SJCRH30 (cell line): Measurements from ENCODE around the gene HMGCS1. TPM values are rescaled to one million over a fixed set of nuclear protein-coding genes. Genes with fewer than 3 reads are reported as not detected.

ENCODE experiments used
- DNase-seq, 2 experiments: peaks; one replicate each; pipeline ENCODE4 v3.0.0-alpha.2; 2015 to 2020
- H3K27ac ChIP-seq: fragments of 250-450 bp; sonication (Bioruptor Pico); 2 replicates; pipeline ENCODE4 v1.5.1; 2020; ENCODE audit warnings: mild to moderate bottlenecking, moderate library complexity
- H3K27me3 ChIP-seq: fragments of 250-450 bp; sonication (Bioruptor Pico); 2 replicates; pipeline ENCODE4 v1.5.1; 2020; ENCODE audit warnings: mild to moderate bottlenecking, moderate library complexity
- H3K36me3 ChIP-seq: fragments of 250-450 bp; sonication (Bioruptor Pico); 2 replicates; pipeline ENCODE4 v1.5.1; 2020; ENCODE audit warnings: mild to moderate bottlenecking, moderate library complexity
- H3K4me1 ChIP-seq: fragments of 250-450 bp; sonication (Bioruptor Pico); 2 replicates; pipeline ENCODE4 v1.5.1; 2020; ENCODE audit warnings: mild to moderate bottlenecking, moderate library complexity
- H3K4me3 ChIP-seq: fragments of 250-450 bp; sonication (Bioruptor Pico); 2 replicates; pipeline ENCODE4 v1.5.1; 2020; ENCODE audit warnings: mild to moderate bottlenecking, moderate library complexity
- H3K9me3 ChIP-seq: fragments of 250-450 bp; sonication (Bioruptor Pico); replicated peaks from 2 replicates; pipeline ENCODE4 v1.5.1; 2020; ENCODE audit warnings: mild to moderate bottlenecking, moderate library complexity
- total RNA-seq: library from RNA; depleted of rRNA; stranded (reverse); fragments of >200 nt; shearing (Covaris generic); gene quantifications from 2 replicates; pipeline ENCODE4 v1.2.3, GENCODE V29; 2014; rRNA removed

HMGCS1 gene
- total RNA-seq = 70.6 and 75.2 TPM in 2 replicates

- Histone ChIP-seq H3K27ac (peak within 1 kb of the TSS; percentile 67), H3K4me1 (peaks cover 17% of the 10 kb centered on the region), H3K9me3 (no peaks in the 10 kb centered on the region), H3K4me3 (peak within 1 kb of the TSS; percentile 76), H3K36me3 (peaks cover 1% of the 10 kb centered on the region), H3K27me3 (no peaks in the 10 kb centered on the region)
- DNase-seq = peak; percentile 99 to 100
Measured at GRCh38 chr5:43313035-43313853, at the start of gene HMGCS1. Gene HMGCS1, minus strand, starts transcription at chr5:43313412. Its CDS starts 14,447 bp downstream, at chr5:43298965.

- H3K4me3 ChIP-seq = no peak overlapping the region
- H3K36me3 ChIP-seq = no peaks in the 10 kb centered on the region
- H3K27me3 ChIP-seq = no peaks in the 10 kb centered on the region
- no peak overlapping the region for H3K27ac ChIP-seq
- no peak for DNase-seq
- 0 out of 2 replicates have a peak, but pooled peaks cover 5% of the 10 kb centered on the region for H3K9me3 ChIP-seq
- no peaks in the 10 kb centered on the region for H3K4me1 ChIP-seq
Measured at GRCh38 chr5:43358726-43359125, 45.5 kb upstream of the HMGCS1 start.

GRCh38 chr5:43358301-43358700 is 45.1 kb upstream of the HMGCS1 start:
- H3K9me3 ChIP-seq = 0 out of 2 replicates have a peak, but pooled peaks cover 5% of the 10 kb centered on the region
- H3K27ac ChIP-seq = no peak overlapping the region
- H3K27me3 ChIP-seq = no peaks in the 10 kb centered on the region
- H3K36me3 ChIP-seq = no peaks in the 10 kb centered on the region
- no peak overlapping the region for H3K4me3 ChIP-seq
- H3K4me1 ChIP-seq = no peaks in the 10 kb centered on the region
- no peak for DNase-seq

DNA sequence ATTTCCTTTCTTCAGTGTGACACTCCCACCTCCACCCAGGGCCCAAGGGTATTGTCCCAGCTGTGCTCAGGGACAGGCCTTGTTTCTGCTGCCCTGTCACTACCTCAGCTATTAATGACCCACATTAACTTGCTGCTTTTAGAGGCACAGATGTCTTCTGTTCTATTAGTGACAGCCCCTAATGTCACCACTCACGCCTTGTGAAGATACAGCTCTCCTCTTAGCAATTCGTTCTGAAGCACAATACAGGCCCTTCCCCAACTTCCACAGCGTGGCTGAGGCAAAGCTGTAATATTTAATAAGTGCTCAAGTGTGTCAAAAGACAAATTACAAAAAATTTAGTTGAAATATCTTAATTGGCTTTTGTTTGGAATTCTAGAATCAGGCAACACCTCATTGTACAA is 44.7 kb upstream of the HMGCS1 start:
- H3K27ac ChIP-seq = no peak overlapping the region
- H3K9me3 ChIP-seq = 0 out of 2 replicates have a peak, but pooled peaks cover 5% of the 10 kb centered on the region
- no peak for DNase-seq
- no peaks in the 10 kb centered on the region for H3K27me3 ChIP-seq
- no peaks in the 10 kb centered on the region for H3K4me1 ChIP-seq
- no peak overlapping the region for H3K4me3 ChIP-seq
- no peaks in the 10 kb centered on the region for H3K36me3 ChIP-seq

- DNase-seq = no peak
- H3K36me3 ChIP-seq = no peaks in the 10 kb centered on the region
- H3K27me3 ChIP-seq = no peaks in the 10 kb centered on the region
- no peaks in the 10 kb centered on the region for H3K4me1 ChIP-seq
- H3K9me3 ChIP-seq = 0 out of 2 replicates have a peak, but pooled peaks cover 5% of the 10 kb centered on the region
- H3K27ac ChIP-seq = no peak overlapping the region
- no peak overlapping the region for H3K4me3 ChIP-seq
Measured at GRCh38 chr5:43357067-43357466, 43.9 kb upstream of the HMGCS1 start.

DNA sequence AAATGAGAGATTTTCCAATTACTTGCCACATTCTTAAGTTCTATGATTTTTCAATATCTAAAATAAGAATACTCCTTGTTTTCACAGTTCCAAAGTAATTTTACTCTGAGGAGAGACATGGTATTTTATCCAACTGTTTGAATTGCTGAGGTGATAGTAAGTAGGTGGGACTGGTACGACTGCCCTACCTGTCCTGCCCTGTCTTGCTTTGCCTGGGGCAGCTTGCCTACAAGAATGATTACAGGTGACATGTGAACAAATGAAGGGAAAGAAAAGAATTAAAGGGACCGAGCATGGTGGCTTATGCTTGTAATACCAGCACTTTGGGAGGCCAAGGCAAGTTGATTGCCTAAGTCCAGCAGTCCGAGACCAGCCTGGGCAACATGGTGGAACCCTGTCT is 41.6 kb upstream of the HMGCS1 start:
- Histone ChIP-seq H3K36me3 (no peaks in the 10 kb centered on the region), H3K4me1 (no peaks in the 10 kb centered on the region), H3K4me3 (no peak overlapping the region), H3K27ac (no peak overlapping the region), H3K27me3 (no peaks in the 10 kb centered on the region), H3K9me3 (0 out of 2 replicates have a peak, but pooled peaks cover under 1% of the 10 kb centered on the region)
- no peak for DNase-seq

DNA sequence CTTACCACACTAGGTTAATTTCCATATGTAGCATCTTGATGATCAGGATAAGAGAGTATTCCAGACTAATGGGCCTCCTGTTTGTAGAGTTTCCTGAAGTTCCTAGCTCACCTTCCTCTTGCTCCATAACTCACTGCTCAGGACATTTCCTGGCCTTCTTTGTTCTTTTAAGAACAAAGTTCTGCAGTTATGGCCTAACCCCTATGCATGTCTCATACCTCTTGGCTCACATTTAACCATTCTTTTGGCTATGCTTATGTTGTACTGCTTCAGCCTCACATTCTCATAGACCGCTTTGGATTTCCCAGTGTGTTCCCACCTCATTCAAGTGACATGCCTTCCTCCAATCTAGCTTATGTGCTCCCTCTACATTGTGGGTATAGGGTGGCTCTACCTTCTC is 40.5 kb upstream of the HMGCS1 start:
- H3K36me3 ChIP-seq = no peaks in the 10 kb centered on the region
- H3K4me1 ChIP-seq = no peaks in the 10 kb centered on the region
- DNase-seq = no peak
- no peaks in the 10 kb centered on the region for H3K9me3 ChIP-seq
- H3K27ac ChIP-seq = no peak overlapping the region
- H3K27me3 ChIP-seq = no peaks in the 10 kb centered on the region
- H3K4me3 ChIP-seq = no peak overlapping the region

- DNase-seq = no peak
- Histone ChIP-seq H3K27ac (no peak overlapping the region), H3K36me3 (no peaks in the 10 kb centered on the region), H3K9me3 (no peaks in the 10 kb centered on the region), H3K27me3 (no peaks in the 10 kb centered on the region), H3K4me1 (no peaks in the 10 kb centered on the region), H3K4me3 (no peak overlapping the region)
Measured at GRCh38 chr5:43352915-43353314, 39.7 kb upstream of the HMGCS1 start.

DNA sequence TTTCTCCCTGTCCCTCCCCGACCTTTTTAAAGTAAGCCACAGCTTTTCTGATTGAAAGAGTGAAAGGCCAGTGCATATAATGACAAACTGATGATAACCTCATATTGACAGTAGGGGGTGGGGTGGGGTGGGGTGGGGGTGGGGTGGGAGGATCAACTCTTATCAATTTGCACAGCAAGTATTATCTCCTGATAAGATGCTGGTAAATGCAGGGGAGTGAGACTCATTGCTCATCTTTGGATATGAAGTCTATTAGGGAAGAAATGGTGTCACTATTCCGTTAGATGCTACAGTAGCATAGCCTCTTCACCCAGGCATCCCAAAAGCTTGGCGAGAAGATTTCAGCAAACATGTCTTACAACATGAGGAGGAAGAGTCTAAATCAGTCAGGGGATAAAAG is 38.9 kb upstream of the HMGCS1 start:
- Histone ChIP-seq H3K9me3 (no peaks in the 10 kb centered on the region), H3K27me3 (no peaks in the 10 kb centered on the region), H3K4me1 (no peaks in the 10 kb centered on the region), H3K4me3 (no peak overlapping the region), H3K27ac (no peak overlapping the region), H3K36me3 (no peaks in the 10 kb centered on the region)
- no peak for DNase-seq

- Histone ChIP-seq H3K27me3 (no peaks in the 10 kb centered on the region), H3K4me3 (no peak overlapping the region), H3K4me1 (no peaks in the 10 kb centered on the region), H3K27ac (no peak overlapping the region), H3K36me3 (no peaks in the 10 kb centered on the region), H3K9me3 (peaks cover 4% of the 10 kb centered on the region; the same call in 1 of the 2 replicates)
- no peak for DNase-seq
Measured at GRCh38 chr5:43348861-43349363, 35.7 kb upstream of the HMGCS1 start.

GRCh38 chr5:43348207-43348606 is 35.0 kb upstream of the HMGCS1 start:
- no peak for DNase-seq
- Histone ChIP-seq H3K27ac (no peak overlapping the region), H3K9me3 (peaks cover 4% of the 10 kb centered on the region; the same call in 1 of the 2 replicates), H3K27me3 (no peaks in the 10 kb centered on the region), H3K4me1 (no peaks in the 10 kb centered on the region), H3K4me3 (no peak overlapping the region), H3K36me3 (no peaks in the 10 kb centered on the region)

DNA sequence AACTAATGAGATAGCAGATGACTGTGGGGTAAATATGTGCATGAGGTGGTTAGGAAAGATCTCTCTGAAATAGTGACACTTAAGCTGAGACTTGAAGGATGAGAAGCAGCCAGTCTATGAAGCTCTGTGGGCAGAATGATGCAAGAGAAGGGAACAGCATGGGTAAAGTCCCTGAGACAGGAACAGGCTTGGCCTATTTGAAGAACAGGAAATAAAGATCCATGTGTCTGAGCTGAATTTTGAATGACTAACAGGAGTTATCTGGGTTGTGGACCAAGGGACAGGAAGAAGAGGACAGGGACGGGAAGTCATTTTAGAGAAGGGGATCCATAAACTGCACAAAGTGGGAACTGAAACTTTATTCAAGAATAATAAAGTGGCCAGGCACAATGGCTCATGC is 25.6 kb upstream of the HMGCS1 start:
- no peak overlapping the region for H3K27ac ChIP-seq
- H3K36me3 ChIP-seq = no peaks in the 10 kb centered on the region
- no peak for DNase-seq
- H3K27me3 ChIP-seq = no peaks in the 10 kb centered on the region
- peaks cover 9% of the 10 kb centered on the region for H3K9me3 ChIP-seq
- H3K4me1 ChIP-seq = no peaks in the 10 kb centered on the region
- H3K4me3 ChIP-seq = no peak overlapping the region

DNA sequence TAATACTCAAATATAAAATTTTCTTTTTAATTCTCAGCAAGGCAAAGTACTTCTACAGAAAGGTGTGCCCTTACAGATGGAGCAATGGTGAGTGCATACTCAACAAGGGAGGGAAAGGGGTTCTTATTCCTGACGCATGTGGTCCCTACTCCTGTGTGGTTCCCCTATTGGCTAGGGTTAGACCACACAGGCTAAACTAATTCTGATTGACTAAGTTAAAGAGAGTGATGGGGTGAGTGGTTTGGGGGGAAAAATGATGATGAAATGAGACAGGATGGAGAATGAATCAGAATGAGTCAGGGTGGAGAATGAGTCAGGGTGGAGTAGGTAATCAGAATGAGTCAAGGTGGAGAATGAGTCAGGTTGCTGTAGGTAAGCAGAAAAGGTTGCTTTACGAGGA is 22.9 kb upstream of the HMGCS1 start:
- no peaks in the 10 kb centered on the region for H3K36me3 ChIP-seq
- no peaks in the 10 kb centered on the region for H3K4me1 ChIP-seq
- H3K27me3 ChIP-seq = peaks cover 5% of the 10 kb centered on the region; the same call in 1 of the 2 replicates
- no peak overlapping the region for H3K27ac ChIP-seq
- DNase-seq = no peak
- H3K4me3 ChIP-seq = no peak overlapping the region
- H3K9me3 ChIP-seq = peaks cover 9% of the 10 kb centered on the region

DNA sequence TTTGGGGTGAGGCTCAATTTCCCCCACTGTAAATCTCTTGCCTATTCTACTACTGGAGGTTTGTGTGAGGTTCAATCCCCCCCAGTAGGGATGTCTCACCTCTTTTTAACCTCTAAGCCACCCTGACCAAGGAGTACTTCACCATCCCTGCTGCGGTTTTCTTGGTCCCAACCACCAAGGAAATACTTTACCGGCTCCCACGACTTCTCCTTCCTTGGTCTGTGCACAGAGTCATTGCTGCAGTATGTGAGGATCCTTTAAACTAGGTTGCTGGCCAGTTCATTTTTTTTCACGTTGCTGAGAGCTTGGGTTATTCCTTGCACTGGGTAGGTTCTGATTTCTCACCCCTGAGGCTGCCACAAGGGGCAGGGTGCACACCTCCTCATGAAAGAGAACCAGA is 22.5 kb upstream of the HMGCS1 start:
- peaks cover 5% of the 10 kb centered on the region; the same call in 1 of the 2 replicates for H3K27me3 ChIP-seq

DNA sequence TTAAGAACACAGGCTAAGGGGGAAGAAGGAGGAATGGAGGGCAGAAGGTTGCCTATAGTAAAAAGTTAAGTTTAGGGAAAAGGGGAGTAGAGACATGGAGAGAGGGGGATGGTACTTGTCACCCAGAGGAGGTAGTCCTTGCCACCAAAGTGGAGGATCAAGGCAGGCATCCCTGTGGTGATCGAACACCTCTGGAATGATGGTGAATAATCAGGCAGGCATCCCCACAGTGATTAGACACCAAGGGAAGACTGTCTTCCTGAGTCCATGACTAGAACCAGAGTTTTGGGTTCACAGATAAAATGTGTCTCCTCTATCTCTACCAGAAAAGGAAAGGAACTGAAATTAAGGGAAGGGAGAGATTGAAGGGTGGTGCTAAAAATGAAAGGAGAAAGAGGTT is 19.2 kb upstream of the HMGCS1 start:
- Histone ChIP-seq H3K36me3 (no peaks in the 10 kb centered on the region), H3K27ac (no peak overlapping the region), H3K27me3 (peaks cover 5% of the 10 kb centered on the region; the same call in 1 of the 2 replicates), H3K9me3 (peaks cover 9% of the 10 kb centered on the region), H3K4me3 (no peak overlapping the region), H3K4me1 (no peaks in the 10 kb centered on the region)
- DNase-seq = no peak

More for the DNA sequence above, 22.5 kb upstream of the HMGCS1 start:
- Histone ChIP-seq H3K4me1 (no peaks in the 10 kb centered on the region), H3K27ac (no peak overlapping the region), H3K4me3 (no peak overlapping the region), H3K36me3 (no peaks in the 10 kb centered on the region), H3K9me3 (peaks cover 9% of the 10 kb centered on the region)
- no peak for DNase-seq
